ES-I3 (cell line): ENCODE measurements around the gene NTRK3.
"Not testable (repeated sequence)": the region's sequence is repeated elsewhere in the genome, so short reads cannot be mapped to it uniquely, and the experiment has no call there.

Source experiments
- H3K36me3 ChIP-seq: 2 replicates; pipeline ENCODE4 v1.6.1; 2013; ENCODE audit warnings: mild to moderate bottlenecking, low read length, control low read depth, moderate library complexity; ENCODE audit not compliant: insufficient read depth
- H3K4me1 ChIP-seq: 2 replicates; pipeline ENCODE4 v1.6.1; 2013; ENCODE audit warnings: mild to moderate bottlenecking, control low read depth, low read length; ENCODE audit not compliant: insufficient read depth
- H3K9ac ChIP-seq: 2 replicates; pipeline ENCODE4 v1.6.1; 2013; ENCODE audit warnings: low read depth, mild to moderate bottlenecking, low read length, moderate library complexity
- H3K9me3 ChIP-seq: 2 replicates; pipeline ENCODE4 v1.6.1; 2013; ENCODE audit warnings: mild to moderate bottlenecking, low read length, moderate library complexity; ENCODE audit not compliant: control insufficient read depth, insufficient read depth

The NTRK3 gene

DNA sequence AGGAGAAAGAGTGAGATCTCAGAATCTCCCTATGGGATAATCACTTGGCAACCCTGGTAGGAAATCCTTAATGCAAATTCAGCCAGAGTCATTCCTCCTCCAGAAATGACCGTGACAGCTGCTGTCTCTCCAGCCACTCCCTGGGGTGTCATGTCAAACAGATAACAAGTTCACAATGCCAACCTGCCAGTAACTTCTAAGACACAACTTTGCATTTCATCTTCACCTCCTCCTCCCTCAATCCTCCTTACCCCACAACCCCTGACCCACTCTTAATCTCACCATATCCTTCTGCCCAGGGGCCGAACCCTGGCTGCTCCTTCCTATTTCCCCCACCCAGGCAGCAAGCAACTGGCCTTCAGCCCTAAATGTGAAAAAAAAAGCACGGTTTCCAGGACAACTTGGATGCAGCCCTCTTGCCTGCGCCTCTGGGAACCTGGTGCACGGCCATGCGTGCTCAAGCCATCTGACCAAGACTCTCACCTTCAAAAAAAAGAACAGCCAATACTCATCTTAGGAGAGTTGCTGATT is 166.0 kb downstream of the NTRK3 start:
- Histone ChIP-seq H3K4me1 (no peaks in the 10 kb centered on the region), H3K9me3 (no peaks in the 10 kb centered on the region), H3K36me3 (no peaks in the 10 kb centered on the region), H3K9ac (no peak overlapping the region)

DNA sequence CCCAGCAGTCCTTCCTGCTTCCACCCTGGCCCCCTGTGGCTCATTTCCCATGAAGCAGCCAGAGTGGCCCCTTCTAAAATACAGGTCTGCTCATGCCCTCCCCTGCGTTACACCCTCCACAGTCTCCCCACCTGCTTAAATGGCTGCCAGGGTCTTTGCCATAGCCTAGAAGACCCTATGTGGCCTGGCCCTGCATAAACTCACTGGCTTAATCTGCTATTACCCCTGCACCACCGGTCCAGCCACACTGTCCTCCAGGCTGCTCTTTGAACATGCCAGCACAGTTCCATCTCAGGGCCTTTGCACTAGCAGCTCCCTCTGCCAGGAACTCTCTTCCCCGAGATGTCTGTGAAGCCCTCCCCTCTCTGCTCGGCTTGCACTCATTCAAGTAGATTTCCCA is 166.8 kb downstream of the NTRK3 start:
- no peaks in the 10 kb centered on the region for H3K4me1 ChIP-seq
- no peaks in the 10 kb centered on the region for H3K9me3 ChIP-seq

DNA sequence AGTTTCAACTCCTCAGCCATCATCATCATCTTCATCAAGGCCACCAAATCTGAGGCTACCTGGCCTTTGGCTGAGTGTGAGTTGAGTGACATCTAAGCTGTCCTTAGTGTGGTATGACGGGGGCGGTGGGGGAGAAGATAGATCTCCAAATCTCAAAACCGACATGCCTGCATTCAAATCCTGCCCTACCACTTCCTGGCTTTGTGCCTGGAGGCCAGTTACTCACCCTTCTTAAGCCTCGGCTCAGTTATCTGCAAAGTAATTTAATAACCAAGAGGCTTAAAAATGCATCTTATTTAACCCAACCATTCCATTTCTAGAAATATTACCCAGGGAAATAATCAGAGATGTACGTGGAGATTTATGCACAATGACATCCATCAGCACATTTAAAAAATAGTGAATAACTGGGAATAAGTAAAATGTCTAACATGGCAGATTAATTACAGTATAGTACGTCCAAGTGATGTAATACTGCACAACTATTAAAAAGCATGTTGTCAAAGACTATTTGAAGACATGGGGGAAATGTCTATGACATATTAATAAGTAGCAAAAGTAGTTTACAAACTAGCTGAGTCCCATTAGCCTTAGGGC is 167.4 kb downstream of the NTRK3 start:
- Histone ChIP-seq H3K4me1 (no peaks in the 10 kb centered on the region), H3K9me3 (no peaks in the 10 kb centered on the region), H3K36me3 (no peaks in the 10 kb centered on the region), H3K9ac (no peak overlapping the region)

More for the DNA sequence above, 166.8 kb downstream of the NTRK3 start:
- no peaks in the 10 kb centered on the region for H3K36me3 ChIP-seq
- no peak overlapping the region for H3K9ac ChIP-seq

DNA sequence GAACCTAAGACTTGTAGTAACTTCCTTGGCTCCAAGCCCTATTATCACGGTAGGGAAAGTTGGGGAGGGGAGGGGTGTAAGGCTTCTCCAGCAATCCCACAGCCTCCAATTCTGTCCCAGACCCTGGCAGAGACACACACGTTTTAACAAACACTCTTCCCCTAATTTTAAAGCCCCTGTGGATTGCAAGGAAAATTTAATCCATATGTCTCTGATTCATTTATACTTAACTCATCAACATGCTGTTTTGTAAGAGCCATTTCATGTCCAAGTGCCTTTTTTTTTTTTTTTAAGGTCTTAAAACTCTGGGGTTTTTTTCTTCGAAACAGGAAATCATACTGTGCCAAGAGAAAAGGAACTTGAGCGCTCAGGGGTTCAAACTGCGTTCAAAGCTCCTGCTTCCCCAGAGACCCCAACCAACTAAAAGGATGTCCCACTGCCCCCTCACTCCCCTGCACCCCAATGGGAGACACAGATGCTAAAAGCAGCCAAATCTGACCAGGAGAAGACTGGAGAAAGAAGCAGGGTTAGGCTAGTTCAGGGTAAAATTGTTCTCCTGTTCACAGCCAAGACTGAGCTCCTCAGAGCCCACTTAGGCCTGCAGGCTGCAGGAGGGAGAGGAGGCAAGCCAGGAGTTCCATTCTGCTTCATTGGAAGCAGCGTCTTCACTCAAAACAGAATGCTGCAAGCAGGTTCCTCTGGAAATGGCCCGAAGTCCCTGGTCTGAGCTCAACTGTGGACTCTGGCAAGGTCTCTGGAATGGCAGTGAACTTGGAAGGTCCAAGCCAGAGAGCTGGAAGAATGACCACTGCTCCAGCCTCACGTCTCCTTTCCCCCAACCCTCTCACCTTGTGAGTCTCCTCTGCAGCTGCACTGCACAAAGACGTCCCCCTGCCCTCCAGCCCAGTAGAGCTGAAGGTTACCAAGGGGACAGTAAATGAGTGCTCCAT is 172.5 kb downstream of the NTRK3 start:
- H3K36me3 ChIP-seq: no peaks in the 10 kb centered on the region
- H3K4me1 ChIP-seq: peaks cover 3% of the 10 kb centered on the region; the same call in 1 of the 2 replicates
- H3K9ac ChIP-seq: no peak overlapping the region
- no peaks in the 10 kb centered on the region for H3K9me3 ChIP-seq

DNA sequence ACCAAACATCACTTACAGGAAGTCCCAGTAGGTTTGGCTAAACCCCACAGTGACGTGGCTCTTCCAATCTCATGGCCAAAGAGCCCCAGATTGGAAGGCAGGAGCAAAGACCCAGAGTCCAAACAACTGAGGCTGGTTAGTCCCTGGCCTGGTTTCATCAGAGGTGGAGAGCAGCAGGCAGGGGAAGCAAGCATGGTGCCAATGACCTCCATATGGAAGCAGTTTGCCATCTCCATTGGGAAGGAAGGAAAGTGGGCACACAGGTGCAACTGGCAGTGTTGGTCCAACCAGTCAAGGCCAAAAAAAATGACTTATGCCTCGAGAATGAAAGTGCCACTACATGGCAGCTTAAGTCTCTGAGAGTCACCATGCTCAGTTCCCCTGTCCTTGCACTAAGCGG is 175.9 kb downstream of the NTRK3 start:
- Histone ChIP-seq H3K36me3 (no peaks in the 10 kb centered on the region), H3K4me1 (peaks cover 3% of the 10 kb centered on the region; the same call in 1 of the 2 replicates), H3K9me3 (no peaks in the 10 kb centered on the region), H3K9ac (no peak overlapping the region)

DNA sequence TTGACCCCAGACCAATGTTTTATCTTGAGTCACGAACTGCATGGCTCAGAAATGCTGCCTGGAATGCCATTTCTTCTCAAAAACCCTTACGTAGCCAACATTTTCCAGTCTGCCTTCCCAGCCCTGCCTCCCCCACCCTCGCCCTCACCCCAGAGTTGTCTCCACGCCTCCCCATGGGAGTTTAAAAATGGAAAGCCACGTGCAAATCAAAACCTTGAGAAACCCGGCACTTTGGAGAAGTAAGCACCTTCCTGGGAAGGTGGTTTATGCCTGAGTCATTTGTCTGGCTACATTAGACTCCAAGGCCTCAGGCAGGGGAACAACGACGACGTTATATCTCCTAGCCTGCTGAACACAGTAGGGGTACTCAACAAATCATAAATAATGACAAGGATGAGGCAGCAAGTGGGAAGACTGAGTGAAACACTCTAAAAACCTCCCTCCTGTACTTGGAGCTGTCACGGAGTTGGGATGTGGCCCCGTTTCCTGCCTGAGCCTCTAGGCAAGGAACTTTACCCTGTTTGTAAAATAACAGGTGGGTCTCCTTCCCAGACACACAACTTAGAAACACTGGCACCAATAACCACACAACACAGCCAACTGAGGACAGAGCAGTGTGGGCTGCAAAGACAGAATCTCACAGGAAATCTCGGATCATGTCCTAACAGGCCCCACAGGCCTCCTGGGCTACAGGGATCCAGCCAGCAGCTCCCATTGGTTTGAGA is 179.1 kb downstream of the NTRK3 start:
- peaks cover 12% of the 10 kb centered on the region; the same call in 1 of the 2 replicates for H3K4me1 ChIP-seq
- no peaks in the 10 kb centered on the region for H3K36me3 ChIP-seq
- H3K9me3 ChIP-seq: no peaks in the 10 kb centered on the region
- no peak overlapping the region for H3K9ac ChIP-seq

DNA sequence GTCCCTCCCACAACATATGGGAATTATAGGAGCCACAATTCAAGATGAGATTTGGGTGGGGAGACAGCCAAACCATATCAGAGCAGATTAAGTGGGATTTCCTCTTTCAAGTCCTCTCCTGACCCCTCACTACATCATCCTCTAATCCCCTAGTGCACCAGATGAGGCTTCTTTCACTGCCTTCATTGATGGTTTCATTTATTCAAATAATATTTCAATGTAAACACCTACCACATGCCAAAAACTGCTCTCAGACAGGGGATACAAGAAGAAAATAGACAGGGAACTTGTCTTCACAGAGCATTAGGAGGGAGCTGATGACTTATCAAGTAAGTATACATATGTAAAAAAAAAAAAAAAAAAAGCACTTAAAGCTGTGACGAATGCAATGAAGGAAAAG is 180.2 kb downstream of the NTRK3 start:
- Histone ChIP-seq H3K9ac (no peak overlapping the region), H3K9me3 (no peaks in the 10 kb centered on the region)

DNA sequence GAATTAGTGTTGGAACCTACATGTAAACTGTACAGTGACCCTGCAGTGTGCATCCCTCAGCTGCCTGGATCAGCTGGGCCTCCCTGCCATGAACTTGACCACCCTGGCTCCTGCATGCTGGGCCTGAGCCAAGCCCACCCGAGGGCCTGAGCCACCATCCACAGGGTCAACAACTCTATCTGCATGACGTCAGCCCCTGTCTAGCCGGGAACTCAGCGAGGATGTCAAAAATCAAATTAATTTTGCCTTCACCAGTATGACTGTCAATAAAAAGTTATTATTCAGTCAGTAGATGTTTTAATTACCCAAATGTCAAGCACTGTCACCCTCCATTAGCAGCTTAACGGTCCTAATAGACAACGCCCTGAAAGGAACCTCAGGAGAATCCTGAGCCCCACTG is 181.4 kb downstream of the NTRK3 start:
- no peak overlapping the region for H3K9ac ChIP-seq

More for the DNA sequence above, 180.2 kb downstream of the NTRK3 start:
- H3K4me1 ChIP-seq: peaks cover 13% of the 10 kb centered on the region; the same call in 1 of the 2 replicates
- H3K36me3 ChIP-seq: no peaks in the 10 kb centered on the region

DNA sequence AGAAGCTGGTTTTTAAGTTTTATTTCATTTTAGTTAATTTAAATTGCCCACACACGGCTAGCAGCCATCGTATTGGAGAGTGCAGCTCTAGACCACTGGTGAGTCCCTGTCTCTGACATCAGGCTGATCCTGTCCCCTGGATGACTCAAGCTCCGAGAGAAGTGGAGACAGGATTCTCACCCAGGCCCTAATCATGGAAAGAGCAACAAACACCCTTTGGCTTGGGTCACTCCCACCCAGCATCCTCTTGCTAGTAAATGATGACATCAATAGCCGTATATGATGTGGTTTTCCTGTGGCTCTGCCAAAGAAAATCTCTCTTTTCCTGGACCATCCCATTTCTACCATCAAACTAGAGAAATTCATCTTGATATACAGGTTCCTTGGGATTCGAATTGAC is 182.2 kb downstream of the NTRK3 start:
- no peaks in the 10 kb centered on the region for H3K9me3 ChIP-seq
- H3K36me3 ChIP-seq: no peaks in the 10 kb centered on the region
- H3K4me1 ChIP-seq: peaks cover 13% of the 10 kb centered on the region; the same call in 1 of the 2 replicates
- no peak overlapping the region for H3K9ac ChIP-seq

More for the DNA sequence above, 181.4 kb downstream of the NTRK3 start:
- Histone ChIP-seq H3K36me3 (no peaks in the 10 kb centered on the region), H3K9me3 (no peaks in the 10 kb centered on the region), H3K4me1 (peaks cover 13% of the 10 kb centered on the region; the same call in 1 of the 2 replicates)

DNA sequence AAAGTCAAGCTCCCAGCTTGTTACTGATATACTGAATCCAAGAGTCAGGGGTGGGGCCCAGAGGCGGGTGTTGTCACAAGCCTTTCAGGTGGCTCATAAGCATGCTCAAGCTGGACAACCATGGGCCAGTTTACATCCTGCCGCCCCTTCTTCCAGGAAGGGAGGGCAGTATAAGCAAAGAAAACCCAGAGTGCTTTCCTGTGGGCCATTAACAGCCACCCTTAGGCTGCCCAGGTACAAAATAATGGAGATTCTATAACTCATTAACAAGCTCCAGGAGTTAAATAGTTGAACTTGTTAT is 183.2 kb downstream of the NTRK3 start:
- Histone ChIP-seq H3K36me3 (no peaks in the 10 kb centered on the region), H3K4me1 (peaks cover 13% of the 10 kb centered on the region; the same call in 1 of the 2 replicates), H3K9me3 (no peaks in the 10 kb centered on the region), H3K9ac (no peak overlapping the region)

DNA sequence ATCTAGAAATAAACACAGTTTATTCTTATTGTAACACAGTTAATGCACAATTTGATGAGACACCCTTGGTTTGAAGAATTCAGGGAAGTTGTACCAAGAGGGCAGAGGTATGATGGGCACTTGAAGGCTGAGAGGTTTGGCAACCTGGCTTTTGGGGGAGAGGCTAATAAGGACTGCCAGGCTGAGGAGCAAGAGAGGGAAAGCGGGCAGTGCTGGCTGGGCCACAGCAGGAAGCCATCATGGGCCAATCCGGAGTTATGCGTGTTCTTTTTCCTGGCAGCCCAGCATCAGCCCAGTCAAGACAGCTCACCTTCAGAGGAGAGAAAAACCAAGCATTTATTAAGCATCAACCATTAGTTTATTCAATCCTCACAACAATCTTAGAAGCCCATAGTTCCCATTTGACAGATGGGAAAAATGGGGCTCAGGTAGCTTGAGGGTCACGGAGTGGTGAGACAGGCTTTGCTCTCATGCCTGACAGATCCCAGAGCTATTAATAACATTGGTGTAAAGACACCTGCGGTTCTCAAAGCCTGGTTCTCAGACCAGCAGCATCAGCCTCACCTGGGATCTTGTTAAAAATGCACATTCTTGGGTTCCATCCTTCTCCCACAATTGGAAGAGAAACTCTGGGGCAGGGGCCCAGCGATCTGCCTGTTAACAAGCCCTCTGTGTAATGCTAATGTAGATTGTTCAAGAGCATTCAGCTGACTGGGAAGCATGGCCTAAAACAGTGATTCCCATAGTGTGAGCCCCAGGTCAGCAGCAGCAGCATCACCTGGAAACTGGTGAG is 183.7 kb downstream of the NTRK3 start:
- Histone ChIP-seq H3K36me3 (no peaks in the 10 kb centered on the region), H3K9me3 (no peaks in the 10 kb centered on the region), H3K9ac (no peak overlapping the region), H3K4me1 (peaks cover 13% of the 10 kb centered on the region; the same call in 1 of the 2 replicates)

DNA sequence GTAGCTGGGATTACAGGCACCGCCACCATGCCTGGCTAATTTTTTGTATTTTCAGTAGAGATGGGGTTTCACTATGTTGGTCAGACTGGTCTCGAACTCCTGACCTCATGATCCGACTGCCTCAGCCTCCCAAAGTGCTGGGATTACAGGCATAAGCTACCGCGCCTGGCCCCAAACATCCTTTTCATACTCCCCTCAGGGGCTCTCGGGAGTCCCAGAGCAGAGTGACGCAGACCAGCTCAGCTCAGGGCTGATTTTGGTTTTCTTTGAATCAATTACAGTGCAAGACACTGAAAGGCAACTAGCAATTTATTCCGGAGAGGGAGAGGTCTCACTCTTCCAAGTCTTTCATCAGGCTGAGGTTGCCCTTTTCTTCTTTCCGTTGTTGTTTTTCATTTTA is 184.4 kb downstream of the NTRK3 start:
- H3K36me3 ChIP-seq, H3K9ac ChIP-seq, H3K9me3 ChIP-seq: not testable (repeated sequence)
- peaks cover 13% of the 10 kb centered on the region for H3K4me1 ChIP-seq

DNA sequence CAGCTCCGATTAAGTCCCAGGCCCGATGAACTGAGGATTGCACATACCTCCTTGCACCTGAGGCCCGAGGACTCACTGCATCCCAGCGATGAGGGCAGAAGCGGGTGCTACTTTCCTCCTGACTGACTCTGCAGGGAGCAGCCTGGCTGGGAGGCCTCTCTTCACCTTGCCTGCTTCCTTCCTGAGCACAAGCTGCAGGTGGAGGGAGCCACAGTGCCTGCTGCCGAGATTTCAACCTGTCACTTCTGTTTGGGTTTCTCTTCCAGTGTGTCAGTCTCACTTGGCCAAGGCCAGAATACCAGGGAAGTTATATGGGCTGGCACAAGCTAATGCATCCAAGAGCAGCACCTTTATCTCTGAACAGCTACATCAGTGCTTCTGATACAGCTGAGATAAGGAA is 185.4 kb downstream of the NTRK3 start:
- H3K36me3 ChIP-seq: no peaks in the 10 kb centered on the region
- H3K9ac ChIP-seq: no peak overlapping the region
- H3K9me3 ChIP-seq: no peaks in the 10 kb centered on the region
- H3K4me1 ChIP-seq: peaks cover 13% of the 10 kb centered on the region

DNA sequence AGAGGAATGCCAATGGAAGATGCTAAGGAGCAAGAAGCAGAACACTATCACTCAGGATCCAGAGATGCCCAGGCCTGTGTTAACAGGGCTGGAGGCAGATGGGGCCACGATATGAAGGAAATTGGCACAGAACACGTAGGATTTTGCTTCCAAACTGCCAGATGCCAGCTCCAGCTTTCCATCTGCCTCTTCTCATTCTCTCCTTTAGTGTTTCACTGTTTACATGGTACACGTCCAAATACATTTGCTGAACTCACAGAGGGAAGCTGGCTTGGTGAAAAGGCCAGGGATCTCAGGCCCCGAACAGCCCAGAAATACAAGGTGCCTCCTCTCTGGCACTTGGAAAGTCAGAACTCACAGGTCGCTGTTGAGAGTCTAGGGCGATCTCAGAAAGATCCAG is 187.0 kb downstream of the NTRK3 start:
- no peaks in the 10 kb centered on the region for H3K36me3 ChIP-seq
- no peaks in the 10 kb centered on the region for H3K9me3 ChIP-seq
- H3K4me1 ChIP-seq: peaks cover 13% of the 10 kb centered on the region
- H3K9ac ChIP-seq: no peak overlapping the region
